Measurements from ENCODE around the gene PAQR5.

The PAQR5 gene

GRCh38 chr15:69305204-69305931 is 6.7 kb downstream of the PAQR5 start:
- no peak for DNase-seq
- Histone ChIP-seq H3K9me3 (no peaks in the 10 kb centered on the region), H3K36me3 (no peaks in the 10 kb centered on the region), H3K27me3 (no peaks in the 10 kb centered on the region), H3K4me3 (ENCODE audit: low read depth, low read length) (no peak overlapping the region), H3K4me1 (no peaks in the 10 kb centered on the region)
- TF ChIP-seq CTCF (IDR thresholded peaks at IDR 0.05; ENCODE audit: low read depth, low read length): no peak

- DNase-seq: no peak
- H3K36me3 ChIP-seq: no peaks in the 10 kb centered on the region
- no peaks in the 10 kb centered on the region for H3K27me3 ChIP-seq
- no peak overlapping the region for H3K4me3 ChIP-seq (ENCODE audit: low read depth, low read length)
- H3K4me1 ChIP-seq: no peaks in the 10 kb centered on the region
- no peak for TF ChIP-seq CTCF (IDR thresholded peaks at IDR 0.05; ENCODE audit: low read depth, low read length)
- H3K9me3 ChIP-seq: no peaks in the 10 kb centered on the region
Measured at GRCh38 chr15:69305933-69306568, 7.3 kb downstream of the PAQR5 start.

GRCh38 chr15:69307939-69308338 is 9.2 kb downstream of the PAQR5 start:
- no peaks in the 10 kb centered on the region for H3K36me3 ChIP-seq
- no peak overlapping the region for H3K4me3 ChIP-seq (ENCODE audit: low read depth, low read length)
- no peaks in the 10 kb centered on the region for H3K9me3 ChIP-seq
- TF ChIP-seq CTCF (IDR thresholded peaks at IDR 0.05; ENCODE audit: low read depth, low read length): no peak
- no peaks in the 10 kb centered on the region for H3K27me3 ChIP-seq
- H3K4me1 ChIP-seq: no peaks in the 10 kb centered on the region
- no peak for DNase-seq

GRCh38 chr15:69308949-69309348 is 10.2 kb downstream of the PAQR5 start:
- H3K27me3 ChIP-seq: no peaks in the 10 kb centered on the region
- no peaks in the 10 kb centered on the region for H3K9me3 ChIP-seq
- H3K36me3 ChIP-seq: no peaks in the 10 kb centered on the region
- no peak for DNase-seq
- H3K4me3 ChIP-seq (ENCODE audit: low read depth, low read length): no peak overlapping the region
- no peaks in the 10 kb centered on the region for H3K4me1 ChIP-seq
- TF ChIP-seq CTCF (IDR thresholded peaks at IDR 0.05; ENCODE audit: low read depth, low read length): no peak

- H3K4me1 ChIP-seq: no peaks in the 10 kb centered on the region
- TF ChIP-seq CTCF (IDR thresholded peaks at IDR 0.05; ENCODE audit: low read depth, low read length): no peak
- H3K9me3 ChIP-seq: no peaks in the 10 kb centered on the region
- H3K4me3 ChIP-seq (ENCODE audit: low read depth, low read length): no peak overlapping the region
- H3K27me3 ChIP-seq: no peaks in the 10 kb centered on the region
- DNase-seq: no peak
- H3K36me3 ChIP-seq: no peaks in the 10 kb centered on the region
Measured at GRCh38 chr15:69311319-69311721, 12.6 kb downstream of the PAQR5 start.

GRCh38 chr15:69313432-69314000 is 14.8 kb downstream of the PAQR5 start:
- no peak for TF ChIP-seq CTCF (IDR thresholded peaks at IDR 0.05; ENCODE audit: low read depth, low read length)

More at GRCh38 chr15:69313432-69314000, 14.8 kb downstream of the PAQR5 start:
- no peaks in the 10 kb centered on the region for H3K36me3 ChIP-seq
- no peak for DNase-seq
- H3K27me3 ChIP-seq: no peaks in the 10 kb centered on the region
- H3K4me3 ChIP-seq (ENCODE audit: low read depth, low read length): no peak overlapping the region
- H3K4me1 ChIP-seq: no peaks in the 10 kb centered on the region
- H3K9me3 ChIP-seq: no peaks in the 10 kb centered on the region
